ENCODE measurements around the gene RHEB.

The RHEB gene

GRCh38 chr7:151470711-151471110 is 49.0 kb downstream of the RHEB start:
- DNase-seq (ENCODE audit: low spot score): no peak

- no peak for DNase-seq (ENCODE audit: low spot score)
These were observed 50.4 kb downstream of the RHEB start for GRCh38 chr7:151469281-151469680.

- DNase-seq (ENCODE audit: low spot score): no peak
These were observed 51.3 kb downstream of the RHEB start for GRCh38 chr7:151468217-151469018.

GRCh38 chr7:151465169-151465568 is 54.5 kb downstream of the RHEB start:
- DNase-seq (ENCODE audit: low spot score): no peak

GRCh38 chr7:151462306-151462779 is 57.4 kb downstream of the RHEB start:
- no peak for DNase-seq (ENCODE audit: low spot score)

- DNase-seq (ENCODE audit: low spot score): no peak
These were observed 57.8 kb downstream of the RHEB start for GRCh38 chr7:151461942-151462230.

- no peak for DNase-seq (ENCODE audit: low spot score)
These were observed 58.4 kb downstream of the RHEB start for GRCh38 chr7:151461096-151461941.

- no peak for DNase-seq (ENCODE audit: low spot score)
These were observed 59.2 kb downstream of the RHEB start for GRCh38 chr7:151460474-151460855.

- peak; percentile 63 for DNase-seq (ENCODE audit: low spot score)
These were observed 59.8 kb downstream of the RHEB start for GRCh38 chr7:151459726-151460473.

GRCh38 chr7:151457534-151457933 is 62.2 kb downstream of the RHEB start:
- no peak for DNase-seq (ENCODE audit: low spot score)

- no peak for DNase-seq (ENCODE audit: low spot score)
These were observed 62.9 kb downstream of the RHEB start for GRCh38 chr7:151456782-151457181.

GRCh38 chr7:151456276-151456675 is 63.4 kb downstream of the RHEB start:
- no peak for DNase-seq (ENCODE audit: low spot score)

GRCh38 chr7:151455690-151456089 is 64.0 kb downstream of the RHEB start:
- DNase-seq (ENCODE audit: low spot score): no peak

- no peak for DNase-seq (ENCODE audit: low spot score)
These were observed 64.7 kb downstream of the RHEB start for GRCh38 chr7:151454932-151455530.

- no peak for DNase-seq (ENCODE audit: low spot score)
These were observed 65.4 kb downstream of the RHEB start for GRCh38 chr7:151454305-151454704.

GRCh38 chr7:151453326-151453791 is 66.3 kb downstream of the RHEB start:
- no peak for DNase-seq (ENCODE audit: low spot score)

GRCh38 chr7:151452680-151453325 is 66.9 kb downstream of the RHEB start:
- DNase-seq (ENCODE audit: low spot score): no peak

- DNase-seq (ENCODE audit: low spot score): no peak
These were observed 67.8 kb downstream of the RHEB start for GRCh38 chr7:151451626-151452571.

- DNase-seq (ENCODE audit: low spot score): no peak
These were observed 68.5 kb downstream of the RHEB start for GRCh38 chr7:151451156-151451555.

- no peak for DNase-seq (ENCODE audit: low spot score)
These were observed 69.7 kb downstream of the RHEB start for GRCh38 chr7:151449990-151450389.

Measured in pons (tissue), 1 donor.